Testis (tissue), 2 donors: ENCODE results near the gene CACNA1I.

Experiments
- POLR2A ChIP-seq: fragments of 450-650 bp; IDR thresholded peaks from one replicate; pipeline ENCODE4 v1.6.1; 2017; ENCODE audit warnings: antibody characterized with exemption, mild to moderate bottlenecking, moderate library complexity
- TF ChIP-seq, protein P1 (sequence below), 3 experiments: fragments of 450-650 bp in 2 of 3; fragments of 200-600 bp in 1 of 3; sonication (generic) in 1 of 3; IDR thresholded peaks; one replicate each; pipeline ENCODE4 v1.5.1; 2016 to 2019; ENCODE audit warnings: antibody characterized with exemption in 3 of 3, mild to moderate bottlenecking in 2 of 3, moderate library complexity in 1 of 3

DNA sequence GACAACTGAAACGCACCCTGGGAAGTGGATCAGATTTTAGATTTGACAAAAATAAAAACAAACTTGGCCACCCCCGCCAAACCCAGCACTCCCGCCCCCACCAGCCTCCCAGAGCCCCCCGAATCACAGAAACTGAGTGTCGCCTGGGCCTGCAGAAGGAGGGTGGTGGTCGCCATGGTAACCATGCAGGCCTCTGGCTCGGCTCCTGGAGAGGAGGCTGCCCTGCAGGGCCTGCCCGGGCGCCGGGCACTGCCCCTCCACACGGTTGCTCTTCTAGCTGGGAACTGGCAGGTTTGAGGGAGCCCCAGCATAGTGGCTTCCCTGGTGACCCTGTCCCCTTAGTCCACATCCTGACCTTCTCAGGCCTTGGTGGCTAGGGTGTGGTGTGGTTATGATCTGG is 19.3 kb downstream of the CACNA1I start:
- TF ChIP-seq, protein P1, sequence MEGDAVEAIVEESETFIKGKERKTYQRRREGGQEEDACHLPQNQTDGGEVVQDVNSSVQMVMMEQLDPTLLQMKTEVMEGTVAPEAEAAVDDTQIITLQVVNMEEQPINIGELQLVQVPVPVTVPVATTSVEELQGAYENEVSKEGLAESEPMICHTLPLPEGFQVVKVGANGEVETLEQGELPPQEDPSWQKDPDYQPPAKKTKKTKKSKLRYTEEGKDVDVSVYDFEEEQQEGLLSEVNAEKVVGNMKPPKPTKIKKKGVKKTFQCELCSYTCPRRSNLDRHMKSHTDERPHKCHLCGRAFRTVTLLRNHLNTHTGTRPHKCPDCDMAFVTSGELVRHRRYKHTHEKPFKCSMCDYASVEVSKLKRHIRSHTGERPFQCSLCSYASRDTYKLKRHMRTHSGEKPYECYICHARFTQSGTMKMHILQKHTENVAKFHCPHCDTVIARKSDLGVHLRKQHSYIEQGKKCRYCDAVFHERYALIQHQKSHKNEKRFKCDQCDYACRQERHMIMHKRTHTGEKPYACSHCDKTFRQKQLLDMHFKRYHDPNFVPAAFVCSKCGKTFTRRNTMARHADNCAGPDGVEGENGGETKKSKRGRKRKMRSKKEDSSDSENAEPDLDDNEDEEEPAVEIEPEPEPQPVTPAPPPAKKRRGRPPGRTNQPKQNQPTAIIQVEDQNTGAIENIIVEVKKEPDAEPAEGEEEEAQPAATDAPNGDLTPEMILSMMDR (IDR thresholded peaks at IDR 0.05), result no peak
- TF ChIP-seq POLR2A, result no peak
